Gastroesophageal sphincter (tissue), 4 donors: Measurements from ENCODE around the gene ZNF19. TPM values are rescaled to one million over a fixed set of nuclear protein-coding genes. Genes with fewer than 3 reads are reported as not detected.

Source experiments
- ATAC-seq: fragments of 150-250 bp; one replicate; pipeline ENCODE4 v1.9.1; 2016; ENCODE audit warnings: mild to moderate bottlenecking, moderate library complexity
- H3K27ac ChIP-seq, 4 donors: fragments of 200-600 bp; sonication (generic) in 3 of 4; 1 replicate in 3 of 4; 2 replicates in 1 of 4; pipeline ENCODE4 v1.5.1; 2016 to 2019
- H3K27me3 ChIP-seq: fragments of 200-600 bp; sonication (generic); one replicate; pipeline ENCODE4 v1.5.1; 2019
- H3K36me3 ChIP-seq, 2 donors: fragments of 200-600 bp; sonication (generic); one replicate each; pipeline ENCODE4 v1.5.1; 2019; ENCODE audit warnings: control low read depth in 1 of 2
- H3K4me1 ChIP-seq, 3 donors: fragments of 200-600 bp; sonication (generic); 1 replicate in 2 of 3; 2 replicates in 1 of 3; pipeline ENCODE4 v1.5.1; 2016 to 2019; ENCODE audit warnings: control low read depth in 2 of 3
- H3K4me3 ChIP-seq, 2 donors: fragments of 200-600 bp; sonication (generic); one replicate each; pipeline ENCODE4 v1.5.1; 2019; ENCODE audit warnings: mild to moderate bottlenecking in 1 of 2, moderate library complexity in 1 of 2
- H3K9me3 ChIP-seq, 3 donors: fragments of 200-600 bp; sonication (generic); one replicate each; pipeline ENCODE4 v1.5.1; 2017 to 2019; ENCODE audit warnings: control low read depth in 2 of 3
- EP300 ChIP-seq: sonication (generic); formaldehyde crosslinking; IDR thresholded peaks from one replicate; pipeline ENCODE4 v1.6.1; 2017; ENCODE audit warnings: antibody characterized with exemption, mild to moderate bottlenecking
- POLR2A ChIP-seq, 2 donors: fragments of 450-650 bp; IDR thresholded peaks; one replicate each; pipeline ENCODE4 v1.6.1; 2017; ENCODE audit warnings: antibody characterized with exemption in 2 of 2, mild to moderate bottlenecking in 2 of 2, moderate library complexity in 1 of 2
- POLR2AphosphoS5 ChIP-seq: sonication (generic); formaldehyde crosslinking; IDR thresholded peaks from one replicate; pipeline ENCODE4 v1.6.1; 2017; ENCODE audit warnings: antibody characterized with exemption
- WGBS, 2 donors: methylation state at CpG; one replicate each; pipeline ENCODE4 v1.1.5; 2018; ENCODE audit warnings: low coverage in 1 of 2; 5-methylcytosine and 5-hydroxymethylcytosine counted together
- total RNA-seq, 4 donors: library from RNA; depleted of rRNA; stranded (reverse); fragments of >200 nt; gene quantifications; one replicate each; pipeline ENCODE4 v1.1.0, GENCODE V29; 2016
- TF ChIP-seq, protein P1 (sequence below), 4 experiments: fragments of 200-600 bp in 2 of 4; fragments of 450-650 bp in 2 of 4; sonication (generic) in 1 of 4; IDR thresholded peaks; one replicate each; pipeline ENCODE4 v1.5.1; 2017 to 2019; ENCODE audit warnings: antibody characterized with exemption in 4 of 4, mild to moderate bottlenecking in 2 of 4, moderate library complexity in 2 of 4

Gene ZNF19
- total RNA-seq, 4 donors from 2014 or later = 2.2 to 7.6 (median 4.2) TPM

- Histone ChIP-seq H3K27me3 (no peaks in the 10 kb centered on the region), H3K9me3 (no peaks in the 10 kb centered on the region), H3K4me3 (no peak overlapping the region), H3K27ac (no peak overlapping the region), H3K36me3 (peaks cover 0 to 43% of the 10 kb centered on the region in 2 donors), H3K4me1 (peaks cover 0 to 16% (median 4%) of the 10 kb centered on the region in 3 donors)
- WGBS, 2 donors = 96% methylated on average over 2 of the region's 2 CpGs; no CpG with 5 or more reads in 1 of the 2 donors
- no peak for ATAC-seq
- TF ChIP-seq POLR2A (IDR thresholded peaks at IDR 0.05) (no peak), EP300 (no peak), POLR2AphosphoS5 (no peak)
- TF ChIP-seq, protein P1, sequence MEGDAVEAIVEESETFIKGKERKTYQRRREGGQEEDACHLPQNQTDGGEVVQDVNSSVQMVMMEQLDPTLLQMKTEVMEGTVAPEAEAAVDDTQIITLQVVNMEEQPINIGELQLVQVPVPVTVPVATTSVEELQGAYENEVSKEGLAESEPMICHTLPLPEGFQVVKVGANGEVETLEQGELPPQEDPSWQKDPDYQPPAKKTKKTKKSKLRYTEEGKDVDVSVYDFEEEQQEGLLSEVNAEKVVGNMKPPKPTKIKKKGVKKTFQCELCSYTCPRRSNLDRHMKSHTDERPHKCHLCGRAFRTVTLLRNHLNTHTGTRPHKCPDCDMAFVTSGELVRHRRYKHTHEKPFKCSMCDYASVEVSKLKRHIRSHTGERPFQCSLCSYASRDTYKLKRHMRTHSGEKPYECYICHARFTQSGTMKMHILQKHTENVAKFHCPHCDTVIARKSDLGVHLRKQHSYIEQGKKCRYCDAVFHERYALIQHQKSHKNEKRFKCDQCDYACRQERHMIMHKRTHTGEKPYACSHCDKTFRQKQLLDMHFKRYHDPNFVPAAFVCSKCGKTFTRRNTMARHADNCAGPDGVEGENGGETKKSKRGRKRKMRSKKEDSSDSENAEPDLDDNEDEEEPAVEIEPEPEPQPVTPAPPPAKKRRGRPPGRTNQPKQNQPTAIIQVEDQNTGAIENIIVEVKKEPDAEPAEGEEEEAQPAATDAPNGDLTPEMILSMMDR (IDR thresholded peaks at IDR 0.05) = no peak
Measured at GRCh38 chr16:71480956-71481355, 8.2 kb downstream of the ZNF19 start.

DNA sequence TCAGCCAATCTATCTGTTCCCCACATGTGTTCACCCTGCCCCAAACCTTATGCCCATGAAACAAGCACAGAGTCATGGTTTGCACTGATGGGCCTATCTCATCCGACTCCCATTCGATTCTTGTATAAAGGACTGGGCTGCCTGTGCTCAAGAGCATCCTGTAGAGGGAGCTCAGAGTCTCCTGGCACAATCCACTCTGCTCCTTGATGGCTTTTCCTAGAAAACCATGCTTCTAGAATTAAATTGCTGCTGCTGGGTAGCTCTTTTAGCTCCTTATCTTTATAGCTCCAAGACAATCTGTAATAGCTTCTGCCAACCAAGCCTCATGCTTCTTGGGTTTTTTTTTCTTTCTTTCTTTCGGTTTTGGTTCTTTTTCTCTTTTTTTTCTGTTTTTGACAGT, 9.7 kb downstream of the ZNF19 start:
- TF ChIP-seq EP300 (no peak), POLR2AphosphoS5 (no peak), POLR2A (IDR thresholded peaks at IDR 0.05) (no peak)
- TF ChIP-seq, protein P1 (IDR thresholded peaks at IDR 0.05) = no peak
- Histone ChIP-seq H3K4me1 (peaks cover 0 to 11% (median 4%) of the 10 kb centered on the region in 3 donors), H3K9me3 (no peaks in the 10 kb centered on the region), H3K36me3 (peaks cover 0 to 58% of the 10 kb centered on the region in 2 donors), H3K27me3 (no peaks in the 10 kb centered on the region), H3K27ac (no peak overlapping the region), H3K4me3 (no peak overlapping the region)
- 44 to 46% methylated on average over 3 of the region's 3 CpGs for WGBS, 2 donors
- no peak for ATAC-seq

DNA sequence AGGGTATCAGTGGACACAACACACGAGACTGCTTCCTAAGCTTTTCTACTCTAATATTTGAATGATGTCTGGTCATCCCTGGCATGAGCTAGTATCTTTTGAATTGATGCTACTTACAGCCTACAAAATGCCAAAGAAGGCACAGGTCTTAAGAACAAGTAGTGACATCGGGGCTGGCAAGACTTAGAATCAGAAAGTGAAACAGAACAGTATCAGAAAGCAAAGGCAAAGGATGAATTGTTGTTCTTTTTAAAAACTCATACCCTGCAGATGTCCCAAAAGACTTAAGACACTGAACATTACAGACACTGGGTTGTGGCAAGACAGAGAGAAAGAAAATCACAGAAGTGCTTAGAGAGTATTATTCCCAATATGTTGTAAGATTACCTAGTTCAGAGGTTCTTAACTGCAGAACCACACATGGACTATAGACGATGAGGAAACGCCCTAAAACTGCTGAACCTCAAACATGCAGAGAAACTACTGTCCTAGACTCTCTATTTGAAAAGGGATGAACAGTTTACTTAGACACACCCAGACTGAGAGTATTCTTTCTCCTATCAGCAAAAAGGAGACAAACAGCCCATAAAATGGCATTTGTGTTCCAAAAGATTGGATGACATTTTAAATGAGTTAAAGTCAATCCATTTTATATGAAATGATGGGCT, 12.5 kb downstream of the ZNF19 start:
- ATAC-seq = no peak
- H3K9me3 ChIP-seq = no peaks in the 10 kb centered on the region
- H3K4me3 ChIP-seq = no peak overlapping the region
- H3K27ac ChIP-seq = no peak overlapping the region
- TF ChIP-seq POLR2A (IDR thresholded peaks at IDR 0.05) (no peak), EP300 (no peak), POLR2AphosphoS5 (no peak)
- TF ChIP-seq, protein P1 (IDR thresholded peaks at IDR 0.05) = no peak
- no peaks in the 10 kb centered on the region for H3K27me3 ChIP-seq
- 90 to 100% methylated on average over 3 to 4 of the region's 4 CpGs for WGBS, 2 donors
- peaks cover 0 to 84% of the 10 kb centered on the region in 2 donors for H3K36me3 ChIP-seq
- no peaks in the 10 kb centered on the region for H3K4me1 ChIP-seq

GRCh38 chr16:71474864-71475263, 14.3 kb downstream of the ZNF19 start:
- no peaks in the 10 kb centered on the region for H3K9me3 ChIP-seq
- TF ChIP-seq POLR2AphosphoS5 (no peak), EP300 (no peak), POLR2A (IDR thresholded peaks at IDR 0.05) (no peak)
- TF ChIP-seq, protein P1 (IDR thresholded peaks at IDR 0.05) = no peak
- no peaks in the 10 kb centered on the region for H3K4me1 ChIP-seq
- no peak for ATAC-seq
- no peak overlapping the region for H3K4me3 ChIP-seq
- H3K27ac ChIP-seq = no peak overlapping the region
- H3K27me3 ChIP-seq = no peaks in the 10 kb centered on the region
- peaks cover 0 to 88% of the 10 kb centered on the region in 2 donors for H3K36me3 ChIP-seq
- WGBS, 2 donors = 100% methylated on average over 1 of the region's 3 CpGs

GRCh38 chr16:71473891-71474290, 15.2 kb downstream of the ZNF19 start:
- no peak for TF ChIP-seq POLR2AphosphoS5
- Histone ChIP-seq H3K4me3 (no peak overlapping the region), H3K4me1 (no peaks in the 10 kb centered on the region), H3K27me3 (no peaks in the 10 kb centered on the region), H3K27ac (no peak overlapping the region), H3K9me3 (no peaks in the 10 kb centered on the region), H3K36me3 (peaks cover 0 to 98% of the 10 kb centered on the region in 2 donors)
- 89 to 93% methylated on average over 2 to 4 of the region's 5 CpGs for WGBS, 2 donors
- ATAC-seq = no peak
